ENCODE measurements around the gene TNS1.

DNA sequence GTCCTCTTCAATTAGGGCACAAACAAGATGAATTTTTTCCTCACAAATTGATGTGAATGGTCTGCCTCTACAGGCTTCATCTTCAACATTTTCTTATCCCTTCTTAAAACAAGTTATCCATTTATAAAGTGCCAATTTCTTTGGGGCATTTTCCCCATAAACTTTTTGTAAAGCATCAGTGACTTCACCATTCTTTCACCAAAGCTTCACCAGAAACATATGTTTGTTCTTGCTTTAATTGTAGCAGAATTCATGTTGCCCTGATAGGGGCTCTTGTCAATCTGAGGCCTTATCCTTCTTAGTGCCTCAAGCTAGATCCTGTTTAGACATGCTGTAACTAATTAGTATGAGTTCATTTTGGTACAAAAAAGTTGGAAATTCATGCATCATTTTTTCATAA, 226.2 kb downstream of the TNS1 start:
- no peak for TF ChIP-seq EZH2 (IDR thresholded peaks at IDR 0.05)
- no peak for TF ChIP-seq POLR2AphosphoS5 (IDR thresholded peaks at IDR 0.05; ENCODE audit: borderline replicate concordance, low read depth, low read length)

Measured in SK-N-MC (cell line).